ENCODE results near the gene DRC1. TPM values are rescaled to one million over a fixed set of nuclear protein-coding genes. Genes with fewer than 3 reads are reported as not detected.

Gene DRC1
- total RNA-seq, 1 donor = 0.36 TPM

DNA sequence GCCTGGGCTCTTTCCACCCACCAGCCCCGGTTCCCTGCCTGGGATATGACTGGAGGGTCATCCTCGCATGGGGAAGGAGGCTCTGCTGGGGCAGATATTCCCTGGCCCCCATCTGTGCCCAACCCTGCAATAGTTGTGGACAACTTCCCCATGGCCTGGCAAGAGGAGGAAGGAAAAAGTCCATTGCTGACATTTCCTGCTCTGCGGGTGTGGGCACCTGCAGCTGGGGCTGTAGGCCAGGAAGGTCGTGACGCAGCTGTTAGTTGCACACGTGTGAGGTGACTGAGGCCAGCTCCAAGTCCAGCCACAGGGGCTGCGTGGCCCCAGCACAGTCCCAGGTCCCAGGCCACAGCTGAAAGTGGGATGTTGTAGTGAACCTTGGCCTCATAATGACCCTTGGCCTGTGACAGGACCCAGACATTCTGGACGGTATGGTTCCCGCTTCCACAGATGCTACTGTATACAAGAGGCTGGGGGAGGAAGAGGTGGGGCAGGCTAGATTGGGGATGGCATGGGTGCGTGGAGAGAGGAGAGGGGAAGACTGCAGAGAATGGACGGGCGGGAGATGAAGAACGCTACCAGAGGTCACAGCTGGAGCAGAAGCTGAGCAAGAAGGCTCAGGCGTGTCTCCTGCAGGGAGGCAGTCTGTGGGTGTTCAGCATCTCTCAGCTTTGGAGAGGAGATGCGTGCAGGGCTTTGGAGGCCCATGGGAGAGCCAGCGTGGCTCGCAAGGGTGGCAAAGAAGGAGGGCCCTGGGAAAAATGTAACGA lies 54.1 kb downstream of the DRC1 start:
- Histone ChIP-seq H3K4me2 (ENCODE audit: insufficient read depth, low read length) (no peak overlapping the region), H2AFZ (ENCODE audit: low read length) (no peak overlapping the region), H3K27ac (ENCODE audit: low read depth, low read length) (no peak overlapping the region), H3K4me1 (ENCODE audit: insufficient read depth, low read length) (no peaks in the 10 kb centered on the region), H4K20me1 (ENCODE audit: insufficient read depth, low read length) (no peaks in the 10 kb centered on the region), H3K4me3 (ENCODE audit: insufficient read depth, low read length) (no peak overlapping the region), H3K79me2 (ENCODE audit: insufficient read depth, low read length) (no peaks in the 10 kb centered on the region), H3K27me3 (ENCODE audit: insufficient read depth, low read length) (no peaks in the 10 kb centered on the region), H3K36me3 (ENCODE audit: insufficient read depth, low read length) (no peaks in the 10 kb centered on the region), H3K9me3 (ENCODE audit: low read depth, low read length) (no peaks in the 10 kb centered on the region)
- DNase-seq (ENCODE audit: insufficient read length, low spot score, missing footprints) = no peak
- TF ChIP-seq, protein P1, sequence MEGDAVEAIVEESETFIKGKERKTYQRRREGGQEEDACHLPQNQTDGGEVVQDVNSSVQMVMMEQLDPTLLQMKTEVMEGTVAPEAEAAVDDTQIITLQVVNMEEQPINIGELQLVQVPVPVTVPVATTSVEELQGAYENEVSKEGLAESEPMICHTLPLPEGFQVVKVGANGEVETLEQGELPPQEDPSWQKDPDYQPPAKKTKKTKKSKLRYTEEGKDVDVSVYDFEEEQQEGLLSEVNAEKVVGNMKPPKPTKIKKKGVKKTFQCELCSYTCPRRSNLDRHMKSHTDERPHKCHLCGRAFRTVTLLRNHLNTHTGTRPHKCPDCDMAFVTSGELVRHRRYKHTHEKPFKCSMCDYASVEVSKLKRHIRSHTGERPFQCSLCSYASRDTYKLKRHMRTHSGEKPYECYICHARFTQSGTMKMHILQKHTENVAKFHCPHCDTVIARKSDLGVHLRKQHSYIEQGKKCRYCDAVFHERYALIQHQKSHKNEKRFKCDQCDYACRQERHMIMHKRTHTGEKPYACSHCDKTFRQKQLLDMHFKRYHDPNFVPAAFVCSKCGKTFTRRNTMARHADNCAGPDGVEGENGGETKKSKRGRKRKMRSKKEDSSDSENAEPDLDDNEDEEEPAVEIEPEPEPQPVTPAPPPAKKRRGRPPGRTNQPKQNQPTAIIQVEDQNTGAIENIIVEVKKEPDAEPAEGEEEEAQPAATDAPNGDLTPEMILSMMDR (IDR thresholded peaks at IDR 0.05; ENCODE audit: extremely low read depth, low read depth, low read length) = no peak

DNA sequence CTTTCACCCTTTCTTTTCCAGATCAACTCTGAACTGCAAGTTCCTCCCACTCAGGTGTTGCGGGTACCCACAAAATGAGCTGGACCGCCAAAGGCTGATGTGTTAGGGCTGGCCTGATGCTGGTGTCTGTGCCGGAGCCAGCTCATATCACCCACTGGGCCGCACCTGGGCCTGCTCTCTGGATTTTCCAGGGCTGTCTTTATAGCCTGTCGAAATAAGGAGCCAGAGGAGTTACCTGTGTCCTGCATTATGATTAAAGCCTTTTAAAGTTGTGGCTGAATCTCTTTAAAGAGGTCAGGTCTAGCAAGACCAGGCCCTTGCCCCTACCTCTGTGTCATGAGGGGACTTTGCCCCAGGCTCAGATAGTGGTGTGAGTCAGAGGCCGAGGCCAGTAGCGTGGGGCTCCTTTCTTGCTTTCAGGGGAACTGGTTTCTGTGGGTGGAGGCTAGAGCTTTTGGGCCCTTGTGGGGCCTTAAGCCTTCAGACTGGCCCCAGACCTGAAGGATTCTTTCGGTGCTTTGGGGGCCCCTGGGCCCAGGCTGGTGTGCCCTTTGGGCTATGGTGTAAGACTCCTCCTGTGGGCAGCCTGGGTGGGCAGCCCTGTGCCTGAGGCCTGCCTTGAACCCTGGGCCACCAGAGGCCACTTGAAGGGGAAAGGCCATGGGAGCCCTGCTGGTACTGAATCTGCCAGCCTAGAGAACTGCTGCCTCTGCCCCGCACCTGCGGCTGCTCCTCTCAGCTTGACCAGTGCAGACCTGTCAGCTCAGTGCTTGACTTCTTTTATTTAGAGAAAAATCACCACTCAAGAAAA lies 54.9 kb downstream of the DRC1 start:
- no peaks in the 10 kb centered on the region for H3K27me3 ChIP-seq (ENCODE audit: insufficient read depth, low read length)
- no peaks in the 10 kb centered on the region for H3K79me2 ChIP-seq (ENCODE audit: insufficient read depth, low read length)
- no peak for DNase-seq (ENCODE audit: insufficient read length, low spot score, missing footprints)
- TF ChIP-seq, protein P1 (IDR thresholded peaks at IDR 0.05; ENCODE audit: extremely low read depth, low read depth, low read length) = no peak
- no peak overlapping the region for H2AFZ ChIP-seq (ENCODE audit: low read length)
- no peaks in the 10 kb centered on the region for H4K20me1 ChIP-seq (ENCODE audit: insufficient read depth, low read length)
- H3K4me2 ChIP-seq (ENCODE audit: insufficient read depth, low read length) = no peak overlapping the region
- H3K27ac ChIP-seq (ENCODE audit: low read depth, low read length) = no peak overlapping the region
- no peak overlapping the region for H3K4me3 ChIP-seq (ENCODE audit: insufficient read depth, low read length)
- no peaks in the 10 kb centered on the region for H3K9me3 ChIP-seq (ENCODE audit: low read depth, low read length)
- no peaks in the 10 kb centered on the region for H3K36me3 ChIP-seq (ENCODE audit: insufficient read depth, low read length)
- no peaks in the 10 kb centered on the region for H3K4me1 ChIP-seq (ENCODE audit: insufficient read depth, low read length)

DNA sequence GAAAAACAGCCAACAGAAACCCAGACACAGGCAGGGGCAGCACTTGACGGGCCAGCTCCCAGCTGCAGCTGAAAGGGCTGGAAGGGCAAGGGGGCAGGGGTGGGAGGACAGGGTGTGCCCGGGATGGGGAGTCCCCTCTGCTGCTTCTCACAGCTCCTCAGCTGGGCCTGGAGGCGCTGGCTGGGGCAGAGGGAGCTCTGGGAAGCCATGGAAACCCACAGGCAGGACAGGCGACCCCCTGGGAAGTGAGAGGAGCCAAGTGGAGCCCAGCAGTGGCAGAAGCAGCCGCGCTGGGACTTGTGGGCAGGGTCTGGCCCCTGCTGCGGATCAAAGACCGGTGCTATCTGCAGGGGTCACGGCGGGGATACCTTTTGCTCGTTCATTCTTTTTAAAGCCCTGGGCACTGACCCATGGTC lies 55.5 kb downstream of the DRC1 start:
- Histone ChIP-seq H3K27ac (ENCODE audit: low read depth, low read length) (no peak overlapping the region), H3K27me3 (ENCODE audit: insufficient read depth, low read length) (no peaks in the 10 kb centered on the region), H4K20me1 (ENCODE audit: insufficient read depth, low read length) (no peaks in the 10 kb centered on the region), H3K4me1 (ENCODE audit: insufficient read depth, low read length) (no peaks in the 10 kb centered on the region), H3K4me2 (ENCODE audit: insufficient read depth, low read length) (no peak overlapping the region), H3K36me3 (ENCODE audit: insufficient read depth, low read length) (no peaks in the 10 kb centered on the region), H3K4me3 (ENCODE audit: insufficient read depth, low read length) (no peak overlapping the region), H3K9me3 (ENCODE audit: low read depth, low read length) (no peaks in the 10 kb centered on the region), H3K79me2 (ENCODE audit: insufficient read depth, low read length) (no peaks in the 10 kb centered on the region), H2AFZ (ENCODE audit: low read length) (no peak overlapping the region)
- no peak for DNase-seq (ENCODE audit: insufficient read length, low spot score, missing footprints)
- TF ChIP-seq, protein P1 (IDR thresholded peaks at IDR 0.05; ENCODE audit: extremely low read depth, low read depth, low read length) = no peak
